ENCODE results near the gene AKAP9.

AKAP9 gene

DNA sequence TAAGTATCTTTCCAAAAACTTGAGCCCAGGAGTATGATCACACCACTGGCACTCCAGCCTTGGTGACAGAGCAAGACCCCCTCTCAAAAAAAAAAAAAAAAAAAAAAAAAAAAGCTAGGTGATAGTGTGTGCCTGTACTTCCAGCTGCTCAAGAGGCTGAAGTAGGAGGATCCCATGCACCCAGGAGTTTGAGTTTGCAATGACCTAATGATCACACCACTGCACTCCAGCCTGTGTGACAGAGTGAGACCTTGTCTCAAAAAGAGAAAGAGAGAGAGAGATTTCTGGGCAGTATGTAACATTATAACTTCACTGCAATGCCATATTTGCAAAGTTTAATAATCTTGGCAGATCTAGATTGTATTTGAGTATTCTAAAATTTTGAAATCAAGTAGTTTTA lies 47.6 kb downstream of the AKAP9 start:
- H3K4me3 ChIP-seq (ENCODE audit: insufficient read depth, low read length, poor library complexity, severe bottlenecking): no peak overlapping the region
- H3K4me2 ChIP-seq (ENCODE audit: low read depth, low read length, poor library complexity, severe bottlenecking): no peak overlapping the region

DNA sequence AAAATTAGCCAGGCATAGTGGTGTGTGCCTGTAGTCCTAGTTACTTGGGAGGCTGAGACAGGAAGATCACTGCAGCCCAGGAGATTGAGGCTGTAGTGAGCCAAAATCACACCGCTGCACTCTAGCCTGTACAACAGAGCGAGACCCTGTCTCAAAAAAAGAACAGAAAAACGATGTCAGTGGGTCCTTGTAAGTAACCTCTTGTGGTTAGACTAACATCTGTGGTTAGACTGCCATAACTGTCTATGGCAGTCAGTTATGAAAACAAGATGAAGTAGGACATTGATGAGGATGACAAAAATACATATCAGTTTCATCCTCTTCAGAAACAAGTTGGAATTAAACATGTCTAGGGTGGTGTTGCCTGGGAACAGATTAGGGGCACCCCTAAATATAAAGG lies 53.3 kb downstream of the AKAP9 start:
- Histone ChIP-seq H3K36me3 (ENCODE audit: low read length) (peaks cover 13% of the 10 kb centered on the region; the same call in 1 of the 2 replicates), H3K27ac (ENCODE audit: low read depth, low read length) (no peak overlapping the region), H3K27me3 (ENCODE audit: low read length) (no peaks in the 10 kb centered on the region), H2AFZ (ENCODE audit: low read depth, low read length, severe bottlenecking) (no peak overlapping the region), H3K9ac (ENCODE audit: low read length) (no peak overlapping the region), H3K9me2 (replicated peaks; ENCODE audit: insufficient read depth, low read length) (no peaks in the 10 kb centered on the region), H3K4me2 (ENCODE audit: low read depth, low read length, poor library complexity, severe bottlenecking) (no peak overlapping the region), H3K9me3 (ENCODE audit: insufficient read depth, low read length) (no peaks in the 10 kb centered on the region), H3F3A (ENCODE audit: insufficient read depth) (no peaks in the 10 kb centered on the region), H3K79me2 (ENCODE audit: insufficient read depth, low read length) (no peaks in the 10 kb centered on the region), H3K4me3 (ENCODE audit: insufficient read depth, low read length, poor library complexity, severe bottlenecking) (no peak overlapping the region), H4K20me1 (ENCODE audit: low read depth, low read length) (no peaks in the 10 kb centered on the region)
- no peak for TF ChIP-seq EZH2phosphoT487 (conservative IDR thresholded peaks at IDR 0.05; ENCODE audit: low read length)
- TF ChIP-seq, protein P1, sequence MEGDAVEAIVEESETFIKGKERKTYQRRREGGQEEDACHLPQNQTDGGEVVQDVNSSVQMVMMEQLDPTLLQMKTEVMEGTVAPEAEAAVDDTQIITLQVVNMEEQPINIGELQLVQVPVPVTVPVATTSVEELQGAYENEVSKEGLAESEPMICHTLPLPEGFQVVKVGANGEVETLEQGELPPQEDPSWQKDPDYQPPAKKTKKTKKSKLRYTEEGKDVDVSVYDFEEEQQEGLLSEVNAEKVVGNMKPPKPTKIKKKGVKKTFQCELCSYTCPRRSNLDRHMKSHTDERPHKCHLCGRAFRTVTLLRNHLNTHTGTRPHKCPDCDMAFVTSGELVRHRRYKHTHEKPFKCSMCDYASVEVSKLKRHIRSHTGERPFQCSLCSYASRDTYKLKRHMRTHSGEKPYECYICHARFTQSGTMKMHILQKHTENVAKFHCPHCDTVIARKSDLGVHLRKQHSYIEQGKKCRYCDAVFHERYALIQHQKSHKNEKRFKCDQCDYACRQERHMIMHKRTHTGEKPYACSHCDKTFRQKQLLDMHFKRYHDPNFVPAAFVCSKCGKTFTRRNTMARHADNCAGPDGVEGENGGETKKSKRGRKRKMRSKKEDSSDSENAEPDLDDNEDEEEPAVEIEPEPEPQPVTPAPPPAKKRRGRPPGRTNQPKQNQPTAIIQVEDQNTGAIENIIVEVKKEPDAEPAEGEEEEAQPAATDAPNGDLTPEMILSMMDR (IDR thresholded peaks at IDR 0.05; ENCODE audit: insufficient read depth, low read length, poor library complexity, severe bottlenecking): no peak

More for the DNA sequence above, 47.6 kb downstream of the AKAP9 start:
- Histone ChIP-seq H4K20me1 (ENCODE audit: low read depth, low read length) (no peaks in the 10 kb centered on the region), H3K36me3 (ENCODE audit: low read length) (no peaks in the 10 kb centered on the region), H3K27me3 (ENCODE audit: low read length) (no peaks in the 10 kb centered on the region), H2AFZ (ENCODE audit: low read depth, low read length, severe bottlenecking) (no peak overlapping the region), H3K79me2 (ENCODE audit: insufficient read depth, low read length) (no peaks in the 10 kb centered on the region), H3K9me2 (replicated peaks; ENCODE audit: insufficient read depth, low read length) (no peaks in the 10 kb centered on the region), H3K9ac (ENCODE audit: low read length) (no peak overlapping the region), H3K9me3 (ENCODE audit: insufficient read depth, low read length) (no peaks in the 10 kb centered on the region), H3K27ac (ENCODE audit: low read depth, low read length) (no peak overlapping the region), H3F3A (ENCODE audit: insufficient read depth) (no peaks in the 10 kb centered on the region)
- TF ChIP-seq EZH2phosphoT487 (conservative IDR thresholded peaks at IDR 0.05; ENCODE audit: low read length): no peak
- TF ChIP-seq, protein P1 (IDR thresholded peaks at IDR 0.05; ENCODE audit: insufficient read depth, low read length, poor library complexity, severe bottlenecking): no peak

DNA sequence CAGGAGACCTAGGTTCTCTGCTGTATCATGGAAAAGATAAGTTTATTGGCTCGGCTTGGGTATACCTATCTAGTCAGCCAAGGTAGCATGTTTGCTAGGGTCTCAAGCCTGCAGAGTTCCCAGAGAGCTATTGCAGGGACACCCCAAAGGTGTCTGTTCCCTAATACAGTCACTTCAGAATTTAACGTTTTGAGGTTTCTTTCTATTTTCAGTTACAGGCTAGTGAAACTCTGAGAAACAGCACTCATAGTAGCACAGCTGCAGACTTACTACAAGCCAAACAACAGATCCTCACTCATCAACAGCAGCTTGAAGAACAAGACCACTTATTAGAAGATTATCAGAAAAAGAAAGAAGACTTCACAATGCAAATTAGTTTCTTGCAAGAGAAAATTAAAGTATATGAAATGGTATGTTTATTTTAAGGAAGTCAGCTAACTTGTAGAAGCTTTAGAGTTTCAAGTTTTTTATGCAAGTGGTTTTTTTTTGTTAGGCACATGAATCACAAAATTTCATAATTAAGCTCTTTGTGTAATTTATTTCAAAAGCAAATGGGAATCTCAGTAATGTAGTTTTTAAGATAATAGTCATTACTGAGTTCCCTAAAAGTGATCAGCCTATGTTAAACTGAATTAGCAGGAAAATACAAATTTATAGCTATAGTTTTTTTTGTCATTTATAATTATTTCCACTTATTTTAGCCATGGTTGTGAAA lies 54.9 kb downstream of the AKAP9 start:
- Histone ChIP-seq H4K20me1 (ENCODE audit: low read depth, low read length) (no peaks in the 10 kb centered on the region), H3K9me3 (ENCODE audit: insufficient read depth, low read length) (no peaks in the 10 kb centered on the region), H3K4me3 (ENCODE audit: insufficient read depth, low read length, poor library complexity, severe bottlenecking) (no peak overlapping the region), H3K9ac (ENCODE audit: low read length) (no peak overlapping the region), H2AFZ (ENCODE audit: low read depth, low read length, severe bottlenecking) (no peak overlapping the region), H3K9me2 (replicated peaks; ENCODE audit: insufficient read depth, low read length) (no peaks in the 10 kb centered on the region), H3F3A (ENCODE audit: insufficient read depth) (no peaks in the 10 kb centered on the region), H3K27ac (ENCODE audit: low read depth, low read length) (no peak overlapping the region), H3K4me2 (ENCODE audit: low read depth, low read length, poor library complexity, severe bottlenecking) (no peak overlapping the region), H3K36me3 (ENCODE audit: low read length) (peaks cover 13% of the 10 kb centered on the region), H3K79me2 (ENCODE audit: insufficient read depth, low read length) (no peaks in the 10 kb centered on the region), H3K27me3 (ENCODE audit: low read length) (no peaks in the 10 kb centered on the region)
- no peak for TF ChIP-seq EZH2phosphoT487 (conservative IDR thresholded peaks at IDR 0.05; ENCODE audit: low read length)
- TF ChIP-seq, protein P1 (IDR thresholded peaks at IDR 0.05; ENCODE audit: insufficient read depth, low read length, poor library complexity, severe bottlenecking): no peak
